HepG2 (cell line): ENCODE data around the gene SP5. TPM values are rescaled to one million over a fixed set of nuclear protein-coding genes. Genes with fewer than 3 reads are reported as not detected.

Experiments
- AKAP8 ChIP-seq: sonication (generic); formaldehyde crosslinking; IDR thresholded peaks from 2 replicates; pipeline ENCODE4 v1.5.1; 2020; ENCODE audit warnings: mild to moderate bottlenecking, missing genetic modification reagents
- ATF3 ChIP-seq: sonication (generic); formaldehyde crosslinking; IDR thresholded peaks from 2 replicates; pipeline ENCODE4 v1.4.0; 2020; ENCODE audit warnings: missing genetic modification reagents
- BRCA1 ChIP-seq: sonication (generic); formaldehyde crosslinking; IDR thresholded peaks from 2 replicates; pipeline ENCODE4 v1.4.0; 2020; ENCODE audit warnings: missing genetic modification reagents
- ERF ChIP-seq: IDR thresholded peaks from 2 replicates; pipeline ENCODE4 v1.6.1; 2018; ENCODE audit warnings: missing biosample characterization, missing genetic modification reagents
- HNRNPLL ChIP-seq: fragments of 200-400 bp; formaldehyde crosslinking; IDR thresholded peaks from 2 replicates; pipeline ENCODE4 v1.6.1; 2017; ENCODE audit warnings: mild to moderate bottlenecking, low read depth, low read length; ENCODE audit not compliant: poor library complexity, severe bottlenecking
- HOMEZ ChIP-seq: IDR thresholded peaks from 2 replicates; pipeline ENCODE4 v1.6.1; 2016; ENCODE audit warnings: low read depth
- IRF1 ChIP-seq: sonication (generic); formaldehyde crosslinking; IDR thresholded peaks from 2 replicates; pipeline ENCODE4 v1.4.0; 2020; ENCODE audit warnings: low read depth, mild to moderate bottlenecking, missing genetic modification reagents
- KLF16 ChIP-seq, 2 experiments: sonication (generic) in 1 of 2; formaldehyde crosslinking in 1 of 2; IDR thresholded peaks; 2 replicates each; pipeline versions ENCODE4 v1.6.1 to v1.8.0; 2016 to 2023; ENCODE audit warnings: missing genetic modification reagents in 2 of 2, missing compliant biosample characterization in 1 of 2
- KMT2A ChIP-seq: sonication (generic); formaldehyde crosslinking; IDR thresholded peaks from 2 replicates; pipeline ENCODE4 v1.4.0; 2020; ENCODE audit warnings: missing genetic modification reagents
- MAF1 ChIP-seq: sonication (generic); formaldehyde crosslinking; IDR thresholded peaks from 2 replicates; pipeline ENCODE4 v1.5.0; 2020; ENCODE audit warnings: missing genetic modification reagents, borderline replicate concordance
- NR2F6 ChIP-seq, 2 experiments: IDR thresholded peaks; 2 replicates each; pipeline ENCODE4 v1.6.1; 2016; ENCODE audit warnings: antibody characterized with exemption in 1 of 2, mild to moderate bottlenecking in 1 of 2
- POGK ChIP-seq: sonication (generic); formaldehyde crosslinking; conservative IDR thresholded peaks from 2 replicates; pipeline ENCODE4 v1.8.0; 2022; ENCODE audit warnings: mild to moderate bottlenecking, moderate library complexity, missing genetic modification reagents
- RFX5 ChIP-seq: IDR thresholded peaks from 2 replicates; pipeline ENCODE4 v1.6.1; 2011; ENCODE audit warnings: low read depth, low read length, improper control_type of control experiment
- SP140L ChIP-seq: sonication (generic); formaldehyde crosslinking; IDR thresholded peaks from 2 replicates; pipeline ENCODE4 v1.4.0; 2020; ENCODE audit warnings: missing genetic modification reagents, borderline replicate concordance
- STAG1 ChIP-seq: sonication (generic); formaldehyde crosslinking; IDR thresholded peaks from 2 replicates; pipeline ENCODE4 v1.4.0; 2020; ENCODE audit warnings: missing genetic modification reagents
- TEF ChIP-seq: sonication (generic); formaldehyde crosslinking; IDR thresholded peaks from 2 replicates; pipeline ENCODE4 v1.5.0; 2020; ENCODE audit warnings: missing genetic modification reagents
- THAP11 ChIP-seq: IDR thresholded peaks from 2 replicates; pipeline ENCODE4 v1.6.1; 2016; ENCODE audit warnings: missing biosample characterization, missing genetic modification reagents
- ZEB1 ChIP-seq: IDR thresholded peaks from 2 replicates; pipeline ENCODE4 v1.6.1; 2012; ENCODE audit warnings: mild to moderate bottlenecking, low read depth, inconsistent platforms; ENCODE audit not compliant: insufficient replicate concordance
- ZNF235 ChIP-seq: sonication (generic); formaldehyde crosslinking; IDR thresholded peaks from 2 replicates; pipeline ENCODE4 v1.8.1; 2023; ENCODE audit warnings: mild to moderate bottlenecking, missing genetic modification reagents, borderline replicate concordance
- ZNF292 ChIP-seq: sonication (generic); formaldehyde crosslinking; IDR thresholded peaks from 2 replicates; pipeline ENCODE4 v1.8.1; 2022; ENCODE audit warnings: mild to moderate bottlenecking, low read depth, missing genetic modification reagents, borderline replicate concordance
- ZNF382 ChIP-seq: sonication (generic); formaldehyde crosslinking; IDR thresholded peaks from 2 replicates; pipeline ENCODE4 v1.5.0; 2020; ENCODE audit warnings: missing genetic modification reagents, mild to moderate bottlenecking, borderline replicate concordance
- ZNF550 ChIP-seq: sonication (generic); formaldehyde crosslinking; IDR thresholded peaks from 2 replicates; pipeline ENCODE4 v1.4.0; 2020; ENCODE audit warnings: mild to moderate bottlenecking, missing genetic modification reagents, borderline replicate concordance
- ZNF577 ChIP-seq: sonication (generic); formaldehyde crosslinking; IDR thresholded peaks from 2 replicates; pipeline ENCODE4 v1.4.0; 2020; ENCODE audit warnings: mild to moderate bottlenecking, low read depth, missing genetic modification reagents, borderline replicate concordance
- ZNF841 ChIP-seq: sonication (generic); formaldehyde crosslinking; IDR thresholded peaks from 2 replicates; pipeline ENCODE4 v1.8.1; 2023; ENCODE audit warnings: missing genetic modification reagents, borderline replicate concordance
- ZNF891 ChIP-seq: sonication (generic); formaldehyde crosslinking; IDR thresholded peaks from 2 replicates; pipeline ENCODE4 v1.5.0; 2020; ENCODE audit warnings: mild to moderate bottlenecking, missing genetic modification reagents
- polyA plus RNA-seq, 8 experiments: library from polyadenylated mRNA; depleted of rRNA in 3 of 8; stranded (reverse) in 7 of 8; unstranded in 1 of 8; fragments of >200 nt; fragmentation: Illumina TruSeq in 4 of 8; extraction: Trizol in 4 of 8; gene quantifications; 2 replicates each; pipeline versions ENCODE4 v1.2.1 to v1.2.3, GENCODE V29; 2011 to 2016; ENCODE audit warnings: low read depth in 4 of 8, missing spikeins in 1 of 8, mixed read lengths in 1 of 8; ENCODE audit not compliant: insufficient read depth in 1 of 8
- total RNA-seq, 5 experiments: library from RNA; depleted of rRNA; stranded (reverse); fragments of >200 nt; fragmentation: Illumina TruSeq; extraction: Trizol; gene quantifications; 2 replicates each; pipeline ENCODE4 v1.2.3, GENCODE V29; 2016; ENCODE audit warnings: low read depth in 1 of 5

Gene SP5
- total and polyA plus RNA-seq, 2 of the 13 experiments (the other 11 are each of a cell fraction or from before 2014, with no cell fraction given): 50.8 to 119 TPM

GRCh38 chr2:170710609-170710979 is 4.5 kb upstream of the SP5 start (continued):
- TF ChIP-seq ZNF891 (CRISPR knock-in tag) (no peak), TEF (no peak), ZNF292 (CRISPR knock-in tag) (no peak), ZNF382 (CRISPR knock-in tag) (no peak), HOMEZ (CRISPR knock-in tag) (no peak), KMT2A (CRISPR knock-in tag) (no peak), ZEB1 (no peak), KLF16 (CRISPR knock-in tag; IDR thresholded peaks at IDR 0.05) (no peak), BRCA1 (no peak), ZNF550 (no peak), SP140L (CRISPR knock-in tag) (no peak), ZNF577 (CRISPR knock-in tag) (0 out of 2 replicates have a peak, but pooled peaks have one; percentile 59), POGK (CRISPR knock-in tag) (no peak), ERF (CRISPR knock-in tag) (no peak), STAG1 (CRISPR knock-in tag) (no peak), IRF1 (CRISPR knock-in tag) (no peak), RFX5 (no peak), MAF1 (no peak), ZNF841 (CRISPR knock-in tag) (0 out of 2 replicates have a peak, but pooled peaks have one; percentile 49), HNRNPLL (no peak), ATF3 (CRISPR knock-in tag) (no peak), ZNF235 (CRISPR knock-in tag) (no peak), THAP11 (CRISPR knock-in tag) (no peak), NR2F6 (IDR thresholded peaks at IDR 0.05) (no peak), NR2F6 (CRISPR knock-in tag; IDR thresholded peaks at IDR 0.05) (no peak), AKAP8 (CRISPR knock-in tag) (no peak)
